Astrocyte (in vitro differentiated cells and primary cell): Measurements from ENCODE around the gene CAGE1.
"Not testable (repeated sequence)": the region's sequence is repeated elsewhere in the genome, so short reads cannot be mapped to it uniquely, and the experiment has no call there.

Source experiments
- EZH2 ChIP-seq: IDR thresholded peaks from 2 replicates; pipeline ENCODE4 v1.6.1; 2012; ENCODE audit warnings: mild to moderate bottlenecking, low read length, inconsistent platforms; ENCODE audit not compliant: insufficient read depth
- TF ChIP-seq, protein P1 (sequence below): IDR thresholded peaks from 2 replicates; pipeline ENCODE4 v1.5.1; 2011; ENCODE audit warnings: low read depth, mild to moderate bottlenecking, inconsistent platforms, low read length, moderate library complexity; ENCODE audit not compliant: insufficient read depth

DNA sequence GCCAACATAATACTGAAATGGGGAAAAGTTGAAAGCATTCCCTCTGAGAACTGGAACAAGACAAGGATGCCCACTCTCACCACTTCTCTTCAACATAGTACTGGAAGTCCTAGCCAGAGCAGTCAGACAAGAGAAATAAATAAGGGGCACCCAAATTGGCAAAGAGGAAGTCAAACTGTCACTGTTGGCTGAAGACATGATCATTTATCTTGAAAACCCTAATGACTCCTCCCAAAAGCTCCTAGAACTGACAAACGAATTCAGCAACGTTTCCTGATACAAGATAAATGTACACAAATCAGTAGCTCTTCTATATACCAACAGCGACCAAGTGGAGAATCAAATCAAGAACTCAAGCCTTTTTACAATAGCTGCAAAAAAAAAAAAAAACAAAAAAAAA, 37.6 kb downstream of the CAGE1 start:
- not testable (repeated sequence) for TF ChIP-seq EZH2
- TF ChIP-seq, protein P1, sequence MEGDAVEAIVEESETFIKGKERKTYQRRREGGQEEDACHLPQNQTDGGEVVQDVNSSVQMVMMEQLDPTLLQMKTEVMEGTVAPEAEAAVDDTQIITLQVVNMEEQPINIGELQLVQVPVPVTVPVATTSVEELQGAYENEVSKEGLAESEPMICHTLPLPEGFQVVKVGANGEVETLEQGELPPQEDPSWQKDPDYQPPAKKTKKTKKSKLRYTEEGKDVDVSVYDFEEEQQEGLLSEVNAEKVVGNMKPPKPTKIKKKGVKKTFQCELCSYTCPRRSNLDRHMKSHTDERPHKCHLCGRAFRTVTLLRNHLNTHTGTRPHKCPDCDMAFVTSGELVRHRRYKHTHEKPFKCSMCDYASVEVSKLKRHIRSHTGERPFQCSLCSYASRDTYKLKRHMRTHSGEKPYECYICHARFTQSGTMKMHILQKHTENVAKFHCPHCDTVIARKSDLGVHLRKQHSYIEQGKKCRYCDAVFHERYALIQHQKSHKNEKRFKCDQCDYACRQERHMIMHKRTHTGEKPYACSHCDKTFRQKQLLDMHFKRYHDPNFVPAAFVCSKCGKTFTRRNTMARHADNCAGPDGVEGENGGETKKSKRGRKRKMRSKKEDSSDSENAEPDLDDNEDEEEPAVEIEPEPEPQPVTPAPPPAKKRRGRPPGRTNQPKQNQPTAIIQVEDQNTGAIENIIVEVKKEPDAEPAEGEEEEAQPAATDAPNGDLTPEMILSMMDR, result not testable (repeated sequence)
